OCI-LY7 (cell line): ENCODE data around the gene ADAT1. TPM values are rescaled to one million over a fixed set of nuclear protein-coding genes. Genes with fewer than 3 reads are reported as not detected.

Experiments used
- BruUV-seq: library from RNA; stranded (reverse); fragments of 400-500 nt; replicated peaks from 2 replicates; lab custom pipeline; 2021; lab: Mats Ljungman, UMichigan
- CTCF ChIA-PET: fragments of 300-600 bp; sonication (Branson Sonifier 250); formaldehyde crosslinking; loops from one replicate; lab custom pipeline; 2022; ENCODE audit warnings: antibody characterized with exemption; ENCODE audit not compliant: unreplicated experiment; lab: Charles Lee
- POLR2A ChIA-PET: fragments of 300-600 bp; sonication (Branson Sonifier 250); formaldehyde crosslinking; loops from one replicate; lab custom pipeline; 2022; ENCODE audit warnings: antibody characterized with exemption; lab: Charles Lee
- DNase-seq: peaks from one replicate; pipeline ENCODE4 v3.0.0-alpha.2; 2015; ENCODE audit warnings: low spot score
- H2AFZ ChIP-seq: fragments of 200-600 bp; sonication (generic), shearing (Covaris generic); 2 replicates; pipeline ENCODE4 v1.6.1; 2014; ENCODE audit warnings: mild to moderate bottlenecking, antibody characterized with exemption, low read length, moderate library complexity
- H3K27ac ChIP-seq: fragments of 200-600 bp; sonication (generic); 2 replicates; pipeline ENCODE4 v1.5.1; 2014; ENCODE audit warnings: mixed run types, low read depth, mild to moderate bottlenecking, moderate library complexity, low read length, inconsistent platforms; ENCODE audit not compliant: poor library complexity, severe bottlenecking
- H3K36me3 ChIP-seq: fragments of 200-600 bp; sonication (generic); 2 replicates; pipeline ENCODE4 v1.6.1; 2014; ENCODE audit warnings: mild to moderate bottlenecking, antibody characterized with exemption, low read length, moderate library complexity, mixed read lengths; ENCODE audit not compliant: insufficient read depth
- H3K4me1 ChIP-seq: fragments of 200-600 bp; sonication (generic); 2 replicates; pipeline ENCODE4 v1.5.1; 2014; ENCODE audit warnings: mild to moderate bottlenecking, low read length; ENCODE audit not compliant: insufficient read depth, poor library complexity, severe bottlenecking
- H3K4me2 ChIP-seq: fragments of 200-600 bp; sonication (generic); 2 replicates; pipeline ENCODE4 v1.6.1; 2014; ENCODE audit warnings: mild to moderate bottlenecking, low read length
- H3K4me3 ChIP-seq: fragments of 200-600 bp; sonication (generic); 2 replicates; pipeline ENCODE4 v1.5.1; 2014; ENCODE audit warnings: mild to moderate bottlenecking, low read depth, low read length; ENCODE audit not compliant: poor library complexity, severe bottlenecking
- H3K79me2 ChIP-seq: fragments of 200-600 bp; sonication (generic); 2 replicates; pipeline ENCODE4 v1.6.1; 2016; ENCODE audit warnings: low read depth, mild to moderate bottlenecking, low read length, moderate library complexity, mixed read lengths; ENCODE audit not compliant: insufficient read depth
- H3K9me2 ChIP-seq: fragments of 200-600 bp; sonication (generic); 2 replicates; pipeline ENCODE4 v1.6.1; 2016; ENCODE audit warnings: mild to moderate bottlenecking, low read length, mixed read lengths; ENCODE audit not compliant: insufficient read depth
- H3K9me3 ChIP-seq: fragments of 200-600 bp; sonication (generic); 2 replicates; pipeline ENCODE4 v1.6.1; 2014; ENCODE audit warnings: mild to moderate bottlenecking, mixed run types, low read length, mixed read lengths
- H4K20me1 ChIP-seq: fragments of 200-600 bp; sonication (generic); 2 replicates; pipeline ENCODE4 v1.6.1; 2014; ENCODE audit warnings: mild to moderate bottlenecking, antibody characterized with exemption, low read length, moderate library complexity, mixed read lengths; ENCODE audit not compliant: insufficient read depth
- CTCF ChIP-seq: fragments of 200-600 bp; sonication (generic); conservative IDR thresholded peaks from 2 replicates; pipeline ENCODE4 v1.5.1; 2014; ENCODE audit warnings: mild to moderate bottlenecking, antibody characterized with exemption, low read length, moderate library complexity, mixed read lengths
- EZH2phosphoT487 ChIP-seq: fragments of 200-600 bp; sonication (generic); IDR thresholded peaks from 2 replicates; pipeline ENCODE4 v1.6.1; 2018; ENCODE audit warnings: low read depth, borderline replicate concordance, mild to moderate bottlenecking, mixed run types, antibody characterized with exemption, low read length, moderate library complexity, mixed read lengths
- intact Hi-C: fragments of 100-400 bp; cut with micrococcal nuclease; formaldehyde crosslinking; loops from one replicate; pipeline ENCODE4 v1.10.0; 2022; ENCODE audit not compliant: unreplicated experiment
- total RNA-seq, 2 experiments: library from RNA; depleted of rRNA in 1 of 2; stranded (reverse); fragments of >200 nt in 1 of 2; shearing (Covaris generic) in 1 of 2; gene quantifications; 2 replicates each; pipeline ENCODE4 v1.2.3, GENCODE V29; 2014 to 2022

Gene ADAT1
- total RNA-seq, 2 experiments from 2014 or later: 53.4 to 91.7 TPM

- Histone ChIP-seq H3K79me2 (0 out of 2 replicates have a peak, but pooled peaks cover 5% of the 10 kb centered on the region), H3K4me2 (peak overlapping the region; percentile 100), H3K9me3 (no peaks in the 10 kb centered on the region), H3K27ac (peak overlapping the region; percentile 78), H3K9me2 (no peaks in the 10 kb centered on the region), H3K36me3 (no peaks in the 10 kb centered on the region), H2AFZ (peak overlapping the region; percentile 93), H3K4me3 (peak overlapping the region; percentile 85), H4K20me1 (no peaks in the 10 kb centered on the region), H3K4me1 (peaks cover 14% of the 10 kb centered on the region)
- DNase-seq: no peak
- POLR2A ChIA-PET: interaction anchor here (0.5 to 4.6 kb wide), 7 partner anchors 9 to 563 kb away, joined by 3 to 35 read pairs (median 3); partner anchors contain the start of gene GABARAPL2
- intact Hi-C loops: loop anchor here (1.0 to 2.0 kb wide), 4 partner anchors 10 to 206 kb away; partner anchors contain the start of gene GABARAPL2
- TF ChIP-seq EZH2phosphoT487: no peak
- TF ChIP-seq CTCF: no peak
- CTCF ChIA-PET: interaction anchor here (1.0 to 1.2 kb wide), 3 partner anchors 9 to 65 kb away, joined by 3 to 8 read pairs (median 3); partner anchors contain the start of gene GABARAPL2
- BruUV-seq: TSS peak; percentile 67
Measured at GRCh38 chr16:75556431-75556950, 66.6 kb downstream of the ADAT1 start.

GRCh38 chr16:75555707-75556430, 67.2 kb downstream of the ADAT1 start, which contains the start of gene TMEM231:
Gene TMEM231, minus strand, starts transcription at chr16:75556252. Its CDS starts 43 bp downstream, at chr16:75556209.
- ChIA-PET CTCF (interaction anchor here (0.5 to 1.2 kb wide), 5 partner anchors 10 to 66 kb away, joined by 3 to 8 read pairs (median 3); partner anchors contain the start of gene GABARAPL2), POLR2A (interaction anchor here (0.5 to 4.6 kb wide), 8 partner anchors 10 to 564 kb away, joined by 3 to 35 read pairs (median 3); partner anchors contain the start of genes GABARAPL2 and TERF2IP)
- TF ChIP-seq CTCF: 0 out of 2 replicates have a peak, but pooled peaks have one; percentile 20
- TF ChIP-seq EZH2phosphoT487: no peak
- Histone ChIP-seq H3K9me2 (no peaks in the 10 kb centered on the region), H3K27ac (peak within 1 kb of the TSS; percentile 78), H2AFZ (peak within 1 kb of the TSS; percentile 93), H3K79me2 (0 out of 2 replicates have a peak, but pooled peaks cover 5% of the 10 kb centered on the region), H3K4me3 (peak within 1 kb of the TSS; percentile 85), H3K4me1 (peaks cover 14% of the 10 kb centered on the region), H4K20me1 (no peaks in the 10 kb centered on the region), H3K9me3 (no peaks in the 10 kb centered on the region), H3K4me2 (peak within 1 kb of the TSS; percentile 100), H3K36me3 (no peaks in the 10 kb centered on the region)
- DNase-seq: peak; percentile 95
- intact Hi-C loops: loop anchor here (1.0 to 2.0 kb wide), 5 partner anchors 10 to 207 kb away; partner anchors contain the start of genes GABARAPL2 and TMEM170A
- BruUV-seq: no TSS peak
